Activated T-cell treated with anti-CD3 and anti-CD28 coated beads, Interleukin-2, amount 50 U/mL, for 72 hours (primary cell): ENCODE data around the gene TPST1. TPM values are rescaled to one million over a fixed set of nuclear protein-coding genes. Genes with fewer than 3 reads are reported as not detected.
"Not testable (repeated sequence)": the region's sequence is repeated elsewhere in the genome, so short reads cannot be mapped to it uniquely, and the experiment has no call there.

ENCODE experiments used
- ATAC-seq, 2 donors: fragments of 150-1000 bp; cut with Tn5 transposase; replicated peaks in 1 of 2; 2 replicates each; pipeline ENCODE4 v1.10.0; 2021; ENCODE audit warnings: moderate library complexity in 2 of 2, mild to moderate bottlenecking in 1 of 2
- DNase-seq, 2 donors: peaks; one replicate each; pipeline ENCODE4 v3.0.0; 2021 to 2022; ENCODE audit warnings: mixed read lengths in 1 of 2
- H3K27ac Mint-ChIP-seq: one replicate; pipeline ENCODE4 v1.8.0; 2022; ENCODE audit warnings: mild to moderate bottlenecking, moderate library complexity, mixed read lengths
- H3K27me3 Mint-ChIP-seq: one replicate; pipeline ENCODE4 v1.8.0; 2022; ENCODE audit warnings: low read depth, mixed read lengths
- H3K36me3 Mint-ChIP-seq, 2 donors: one replicate each; pipeline ENCODE4 v1.8.0; 2022; ENCODE audit warnings: mixed read lengths in 2 of 2, mild to moderate bottlenecking in 1 of 2; ENCODE audit not compliant: insufficient read depth in 2 of 2
- H3K4me1 Mint-ChIP-seq: one replicate; pipeline ENCODE4 v1.8.0; 2022; ENCODE audit warnings: low read depth, mixed read lengths
- H3K4me3 Mint-ChIP-seq, 2 donors: one replicate each; pipeline ENCODE4 v1.8.0; 2022; ENCODE audit warnings: mild to moderate bottlenecking in 2 of 2, mixed read lengths in 2 of 2, moderate library complexity in 2 of 2
- H3K9me3 Mint-ChIP-seq, 2 donors: one replicate each; pipeline ENCODE4 v1.8.0; 2022; ENCODE audit warnings: mixed read lengths in 2 of 2
- total RNA-seq, 2 donors: library from RNA; stranded (reverse); gene quantifications; one replicate each; pipeline ENCODE4 v1.2.3, GENCODE V29; 2022

Gene TPST1
- total RNA-seq, 2 donors from 2014 or later, result 2.1 to 2.3 TPM

GRCh38 chr7:66348959-66349358 is 143.8 kb downstream of the TPST1 start:
- Mint-ChIP-seq H3K27me3 (no peaks in the 10 kb centered on the region), H3K4me1 (no peaks in the 10 kb centered on the region), H3K36me3 (no peaks in the 10 kb centered on the region), H3K27ac (no peak overlapping the region), H3K9me3 (peaks cover 0 to 2% of the 10 kb centered on the region in 2 donors), H3K4me3 (no peak overlapping the region)
- ATAC-seq, result no peak
- no peak for DNase-seq

GRCh38 chr7:66352071-66352470 is 146.9 kb downstream of the TPST1 start:
- no peak for DNase-seq
- Mint-ChIP-seq H3K4me1 (no peaks in the 10 kb centered on the region), H3K27ac (no peak overlapping the region), H3K36me3 (no peaks in the 10 kb centered on the region), H3K27me3 (no peaks in the 10 kb centered on the region), H3K9me3 (peaks cover 0 to 2% of the 10 kb centered on the region in 2 donors), H3K4me3 (no peak overlapping the region)
- no peak for ATAC-seq

DNA sequence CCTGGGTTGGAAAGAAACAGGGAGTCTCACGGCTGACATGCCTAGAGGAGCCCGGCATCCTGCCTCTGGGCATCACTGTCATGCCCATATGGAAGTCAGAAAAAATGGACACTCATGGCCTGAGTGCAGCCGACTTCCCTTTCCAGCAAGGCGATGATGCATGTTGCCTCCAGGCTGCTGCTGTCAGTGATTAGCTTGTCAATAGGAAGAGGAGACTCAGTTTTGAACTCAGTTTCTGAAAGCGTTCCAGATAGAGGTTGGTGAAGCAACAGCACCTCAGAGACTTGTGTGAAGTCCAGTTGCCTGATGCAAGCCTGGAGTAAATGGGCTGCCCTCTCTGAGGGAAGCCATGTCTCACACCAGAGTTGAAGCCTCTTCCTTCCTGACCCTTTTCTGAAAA is 148.4 kb downstream of the TPST1 start:
- Mint-ChIP-seq H3K9me3 (no peaks in the 10 kb centered on the region), H3K4me3 (no peak overlapping the region), H3K4me1 (no peaks in the 10 kb centered on the region), H3K27me3 (no peaks in the 10 kb centered on the region), H3K36me3 (no peaks in the 10 kb centered on the region), H3K27ac (no peak overlapping the region)
- DNase-seq, result no peak
- ATAC-seq, result no peak

GRCh38 chr7:66355756-66356155 is 150.6 kb downstream of the TPST1 start:
- Mint-ChIP-seq H3K36me3 (no peaks in the 10 kb centered on the region), H3K9me3 (no peaks in the 10 kb centered on the region), H3K4me3 (no peak overlapping the region), H3K27me3 (no peaks in the 10 kb centered on the region), H3K4me1 (no peaks in the 10 kb centered on the region), H3K27ac (no peak overlapping the region)
- ATAC-seq (no peak), DNase-seq (no peak)

- Mint-ChIP-seq H3K4me1 (no peaks in the 10 kb centered on the region), H3K4me3 (no peak overlapping the region), H3K36me3 (no peaks in the 10 kb centered on the region), H3K9me3 (no peaks in the 10 kb centered on the region), H3K27me3 (no peaks in the 10 kb centered on the region), H3K27ac (no peak overlapping the region)
- ATAC-seq (no peak), DNase-seq (no peak)
Observed at GRCh38 chr7:66356277-66356721, 151.2 kb downstream of the TPST1 start.

GRCh38 chr7:66357087-66357486 is 152.0 kb downstream of the TPST1 start:
- Mint-ChIP-seq H3K36me3 (no peaks in the 10 kb centered on the region), H3K4me1 (no peaks in the 10 kb centered on the region), H3K27me3 (no peaks in the 10 kb centered on the region), H3K27ac (no peak overlapping the region), H3K4me3 (no peak overlapping the region), H3K9me3 (no peaks in the 10 kb centered on the region)
- DNase-seq (no peak), ATAC-seq (no peak)

- Mint-ChIP-seq H3K27me3 (no peaks in the 10 kb centered on the region), H3K4me1 (no peaks in the 10 kb centered on the region), H3K9me3 (no peaks in the 10 kb centered on the region), H3K27ac (no peak overlapping the region), H3K4me3 (no peak overlapping the region), H3K36me3 (no peaks in the 10 kb centered on the region)
- ATAC-seq (no peak), DNase-seq (no peak)
Observed at GRCh38 chr7:66359656-66360211, 154.6 kb downstream of the TPST1 start.

DNA sequence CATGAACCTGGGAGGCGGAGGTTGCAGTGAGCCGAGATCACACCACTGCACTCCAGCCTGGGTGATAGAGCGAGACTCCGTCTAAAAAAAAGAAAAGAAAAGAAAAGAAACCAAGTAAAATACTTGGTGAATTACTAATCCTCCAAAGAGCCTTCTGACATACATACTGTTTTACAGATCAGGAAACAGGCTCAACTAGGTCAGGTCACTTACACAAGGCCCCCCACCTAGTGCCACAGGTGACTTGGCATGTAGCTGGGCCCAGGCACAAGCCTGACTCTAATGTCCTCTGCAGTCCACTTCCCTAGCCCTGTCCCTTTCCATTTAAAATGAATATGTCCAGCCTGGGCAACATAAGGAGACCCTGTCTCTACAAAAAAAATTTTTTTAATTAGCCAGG is 157.0 kb downstream of the TPST1 start:
- Mint-ChIP-seq H3K36me3 (no peaks in the 10 kb centered on the region), H3K27ac (no peak overlapping the region), H3K4me1 (no peaks in the 10 kb centered on the region), H3K4me3 (no peak overlapping the region), H3K9me3 (no peaks in the 10 kb centered on the region), H3K27me3 (no peaks in the 10 kb centered on the region)
- ATAC-seq, result no peak
- no peak for DNase-seq

GRCh38 chr7:66363635-66364034 is 158.5 kb downstream of the TPST1 start:
- Mint-ChIP-seq H3K27ac (no peak overlapping the region), H3K9me3 (no peaks in the 10 kb centered on the region), H3K27me3 (no peaks in the 10 kb centered on the region), H3K4me1 (no peaks in the 10 kb centered on the region), H3K36me3 (no peaks in the 10 kb centered on the region), H3K4me3 (no peak overlapping the region)
- ATAC-seq, result no peak
- DNase-seq, result no peak

DNA sequence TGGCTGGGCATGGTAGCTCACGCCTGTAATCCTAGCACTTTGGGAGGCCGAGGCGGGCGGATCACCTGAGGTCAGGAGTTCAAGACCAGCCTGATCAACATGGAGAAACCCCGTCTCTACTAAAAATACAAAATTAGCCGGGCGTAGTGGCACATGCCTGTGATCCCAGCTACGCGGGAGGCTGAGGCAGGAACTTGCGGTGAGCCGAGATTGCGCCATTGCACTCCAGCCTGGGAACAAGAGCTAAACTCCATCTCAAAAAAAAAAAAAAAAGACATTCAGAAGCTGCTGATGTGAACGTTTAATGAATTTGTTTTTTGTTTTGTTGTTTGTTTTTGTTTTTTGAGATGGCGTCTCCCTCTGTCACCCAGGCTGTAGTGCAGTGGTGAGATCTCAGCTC is 159.9 kb downstream of the TPST1 start:
- ATAC-seq, result not testable (repeated sequence)

DNA sequence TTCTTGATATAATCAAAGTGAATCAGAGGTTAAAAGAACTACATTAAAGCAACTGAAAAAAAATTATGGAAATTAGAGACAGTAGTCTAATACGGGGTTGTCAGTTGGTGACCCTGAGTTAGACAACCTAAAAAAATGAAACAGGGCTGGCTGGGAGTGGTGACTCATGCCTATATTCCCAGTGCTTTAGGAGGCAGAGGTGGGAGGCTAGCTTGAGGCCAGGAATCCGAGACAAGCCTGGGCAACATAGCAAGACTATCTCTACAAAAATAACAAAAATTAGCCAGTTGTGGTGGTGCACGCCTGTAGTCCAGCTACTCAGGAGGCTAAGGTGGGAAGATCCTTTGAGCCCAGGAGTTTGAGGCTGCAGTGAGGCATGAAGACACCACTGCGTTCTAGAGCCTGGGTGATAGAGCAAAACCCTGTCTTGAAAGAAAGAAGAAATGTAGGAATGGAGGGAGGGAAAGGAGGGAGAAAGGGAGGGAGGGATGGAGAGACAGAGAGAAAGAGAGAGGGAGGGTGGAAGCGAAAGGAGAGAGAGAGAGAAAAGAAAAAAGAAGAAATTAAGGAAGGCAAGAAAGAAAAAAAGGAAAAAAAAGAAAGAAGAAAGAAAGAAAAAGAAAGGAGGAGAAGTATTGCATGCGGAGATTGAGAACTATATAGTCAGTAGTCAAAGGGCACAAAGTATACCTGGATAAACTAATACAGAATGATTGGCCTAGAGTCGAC is 166.1 kb downstream of the TPST1 start:
- H3K27me3 Mint-ChIP-seq, result no peaks in the 10 kb centered on the region
- no peak overlapping the region for H3K4me3 Mint-ChIP-seq
- no peaks in the 10 kb centered on the region for H3K9me3 Mint-ChIP-seq
- no peak overlapping the region for H3K27ac Mint-ChIP-seq
- peaks cover 0 to 1% of the 10 kb centered on the region in 2 donors for H3K36me3 Mint-ChIP-seq
- no peak for ATAC-seq
- DNase-seq, result no peak
- no peaks in the 10 kb centered on the region for H3K4me1 Mint-ChIP-seq

More for the DNA sequence above, 159.9 kb downstream of the TPST1 start:
- not testable (repeated sequence) for H3K27ac Mint-ChIP-seq, H3K9me3 Mint-ChIP-seq, H3K4me1 Mint-ChIP-seq, H3K27me3 Mint-ChIP-seq, DNase-seq, H3K4me3 Mint-ChIP-seq, H3K36me3 Mint-ChIP-seq

GRCh38 chr7:66374141-66374840 is 169.2 kb downstream of the TPST1 start:
- H3K27me3 Mint-ChIP-seq, ATAC-seq, H3K27ac Mint-ChIP-seq, H3K4me3 Mint-ChIP-seq, H3K4me1 Mint-ChIP-seq, H3K9me3 Mint-ChIP-seq, H3K36me3 Mint-ChIP-seq, DNase-seq: not testable (repeated sequence)

- Mint-ChIP-seq H3K27me3 (no peaks in the 10 kb centered on the region), H3K9me3 (peaks cover 2 to 3% of the 10 kb centered on the region in 2 donors), H3K36me3 (peaks cover 7 to 20% of the 10 kb centered on the region in 2 donors), H3K4me1 (no peaks in the 10 kb centered on the region), H3K27ac (no peak overlapping the region), H3K4me3 (no peak overlapping the region)
- no peak for ATAC-seq
- no peak for DNase-seq
Observed at GRCh38 chr7:66376264-66376945, 171.3 kb downstream of the TPST1 start.
